Ovary (tissue), 3 donors: ENCODE data around the gene PAQR4.

Experiments used
- EP300 ChIP-seq: sonication (generic); formaldehyde crosslinking; IDR thresholded peaks from one replicate; pipeline ENCODE4 v1.6.1; 2017; ENCODE audit warnings: antibody characterized with exemption
- POLR2A ChIP-seq: fragments of 450-650 bp; IDR thresholded peaks from one replicate; pipeline ENCODE4 v1.6.1; 2017; ENCODE audit warnings: antibody characterized with exemption, mild to moderate bottlenecking, moderate library complexity
- TF ChIP-seq, protein P1 (sequence below), 3 donors: fragments of 450-650 bp in 2 of 3; fragments of 200-600 bp in 1 of 3; IDR thresholded peaks; one replicate each; pipeline versions ENCODE4 v1.5.1 to v1.8.0; 2016 to 2022; ENCODE audit warnings: antibody characterized with exemption in 3 of 3, mild to moderate bottlenecking in 1 of 3
- donor health status: DM: no; HTN: no; CAD: no.

- no peak for TF ChIP-seq EP300
- TF ChIP-seq, protein P1, sequence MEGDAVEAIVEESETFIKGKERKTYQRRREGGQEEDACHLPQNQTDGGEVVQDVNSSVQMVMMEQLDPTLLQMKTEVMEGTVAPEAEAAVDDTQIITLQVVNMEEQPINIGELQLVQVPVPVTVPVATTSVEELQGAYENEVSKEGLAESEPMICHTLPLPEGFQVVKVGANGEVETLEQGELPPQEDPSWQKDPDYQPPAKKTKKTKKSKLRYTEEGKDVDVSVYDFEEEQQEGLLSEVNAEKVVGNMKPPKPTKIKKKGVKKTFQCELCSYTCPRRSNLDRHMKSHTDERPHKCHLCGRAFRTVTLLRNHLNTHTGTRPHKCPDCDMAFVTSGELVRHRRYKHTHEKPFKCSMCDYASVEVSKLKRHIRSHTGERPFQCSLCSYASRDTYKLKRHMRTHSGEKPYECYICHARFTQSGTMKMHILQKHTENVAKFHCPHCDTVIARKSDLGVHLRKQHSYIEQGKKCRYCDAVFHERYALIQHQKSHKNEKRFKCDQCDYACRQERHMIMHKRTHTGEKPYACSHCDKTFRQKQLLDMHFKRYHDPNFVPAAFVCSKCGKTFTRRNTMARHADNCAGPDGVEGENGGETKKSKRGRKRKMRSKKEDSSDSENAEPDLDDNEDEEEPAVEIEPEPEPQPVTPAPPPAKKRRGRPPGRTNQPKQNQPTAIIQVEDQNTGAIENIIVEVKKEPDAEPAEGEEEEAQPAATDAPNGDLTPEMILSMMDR (IDR thresholded peaks at IDR 0.05) = no peak
- no peak for TF ChIP-seq POLR2A
Measured at GRCh38 chr16:2967721-2968161, 1.4 kb upstream of the PAQR4 start.
